Keratinocyte (primary cell): ENCODE data around the gene SLC25A52. TPM values are rescaled to one million over a fixed set of nuclear protein-coding genes. Genes with fewer than 3 reads are reported as not detected.

Source experiments
- DNase-seq: peaks from one replicate; pipeline ENCODE4 v3.0.0-alpha.2; 2011; ENCODE audit warnings: low read depth, missing footprints, low spot score
- FAIRE-seq: peaks from 2 replicates; lab custom pipeline; 2011; peaks lifted over from hg19 to GRCh38; lab: Jason Lieb, UNC
- H2AFZ ChIP-seq: 2 replicates; pipeline ENCODE4 v1.6.0; 2012; ENCODE audit warnings: low read length, control low read depth, inconsistent platforms; ENCODE audit not compliant: control insufficient read depth
- H3K27ac ChIP-seq: 2 replicates; pipeline ENCODE4 v1.5.1; 2011; ENCODE audit warnings: low read length; ENCODE audit not compliant: control insufficient read depth, insufficient read depth
- H3K27me3 ChIP-seq: 3 replicates; pipeline ENCODE4 v1.6.0; 2011; ENCODE audit warnings: low read length; ENCODE audit not compliant: control insufficient read depth, insufficient read depth; ENCODE audit errors: extremely low read depth
- H3K36me3 ChIP-seq, 2 experiments: 2 replicates in 1 of 2; 3 replicates in 1 of 2; pipeline ENCODE4 v1.5.1; 2011; ENCODE audit warnings: low read length in 2 of 2, mild to moderate bottlenecking in 1 of 2; ENCODE audit not compliant: control insufficient read depth in 2 of 2, insufficient read depth in 2 of 2; ENCODE audit errors: extremely low read depth in 1 of 2
- H3K4me1 ChIP-seq: 3 replicates; pipeline ENCODE4 v1.5.1; 2011; ENCODE audit warnings: low read length; ENCODE audit not compliant: control insufficient read depth, insufficient read depth; ENCODE audit errors: extremely low read depth
- H3K4me2 ChIP-seq: 3 replicates; pipeline ENCODE4 v1.6.0; 2011; ENCODE audit warnings: low read depth, low read length; ENCODE audit not compliant: control insufficient read depth, insufficient read depth; ENCODE audit errors: extremely low read depth
- H3K4me3 ChIP-seq, 3 experiments: fragments of 200-600 bp in 1 of 3; sonication (generic) in 1 of 3; 2 replicates in 2 of 3; 3 replicates in 1 of 3; pipeline ENCODE4 v1.5.1; 2011 to 2016; ENCODE audit warnings: low read length in 3 of 3, mild to moderate bottlenecking in 3 of 3, control low read depth in 2 of 3, inconsistent platforms in 1 of 3, low read depth in 1 of 3, mixed read lengths in 1 of 3, mixed run types in 1 of 3, moderate library complexity in 1 of 3; ENCODE audit not compliant: control insufficient read depth in 2 of 3, insufficient read depth in 2 of 3; ENCODE audit errors: extremely low read depth in 1 of 3
- H3K79me2 ChIP-seq: 2 replicates; pipeline ENCODE4 v1.6.0; 2012; ENCODE audit warnings: low read length; ENCODE audit not compliant: control insufficient read depth, insufficient read depth
- H3K9ac ChIP-seq: 3 replicates; pipeline ENCODE4 v1.6.0; 2011; ENCODE audit warnings: low read length; ENCODE audit not compliant: control insufficient read depth, insufficient read depth; ENCODE audit errors: extremely low read depth
- H3K9me1 ChIP-seq: 3 replicates; pipeline ENCODE4 v1.6.0; 2011; ENCODE audit warnings: low read length; ENCODE audit not compliant: control insufficient read depth, insufficient read depth; ENCODE audit errors: extremely low read depth
- H3K9me3 ChIP-seq: 2 replicates; pipeline ENCODE4 v1.5.1; 2012; ENCODE audit warnings: low read depth, low read length; ENCODE audit not compliant: control insufficient read depth
- H4K20me1 ChIP-seq: 3 replicates; pipeline ENCODE4 v1.6.0; 2011; ENCODE audit warnings: low read length; ENCODE audit not compliant: control insufficient read depth, insufficient read depth; ENCODE audit errors: extremely low read depth
- CTCF ChIP-seq, 3 experiments: IDR thresholded peaks in 1 of 3; conservative IDR thresholded peaks in 1 of 3; optimal IDR thresholded peaks in 1 of 3; 2 replicates in 2 of 3; 3 replicates in 1 of 3; pipeline versions ENCODE3 to v1.5.1; 2011; ENCODE audit warnings: low read length in 3 of 3, mild to moderate bottlenecking in 3 of 3, moderate library complexity in 2 of 3, control low read depth in 1 of 3, inconsistent platforms in 1 of 3; ENCODE audit not compliant: insufficient read depth in 2 of 3; ENCODE audit errors: extremely low read depth in 1 of 3
- EZH2 ChIP-seq: IDR thresholded peaks from one replicate; pipeline ENCODE4 v1.6.1; 2012; ENCODE audit warnings: inconsistent platforms, mild to moderate bottlenecking, low read length, moderate library complexity
- dilution Hi-C: fragments of 300-500 bp; cut with MboI; formaldehyde crosslinking; loops from one replicate; pipeline ENCODE4 v1.7.0; 2020; ENCODE audit warnings: low sequenced_read_pairs; ENCODE audit not compliant: extremely low pct_ligation_motif_present
- polyA plus RNA-seq, 5 experiments: library from polyadenylated mRNA; depleted of rRNA in 3 of 5; stranded (reverse) in 3 of 5; stranded (forward) in 1 of 5; unstranded in 1 of 5; fragments of >200 nt; gene quantifications; 1 replicate in 1 of 5; 2 replicates in 3 of 5; 3 replicates in 1 of 5; pipeline versions ENCODE4 v1.2.1 to v1.2.3, GENCODE V29; 2011 to 2012; ENCODE audit warnings: missing spikeins in 2 of 5, low read depth in 1 of 5, low replicate concordance in 1 of 5

Gene SLC25A52
- polyA plus RNA-seq, 1 donor (not counting 4 experiments of a cell fraction or from before 2014, with no cell fraction given) = not detected

- Histone ChIP-seq H3K9me3 (no peaks in the 10 kb centered on the region), H3K79me2 (no peaks in the 10 kb centered on the region), H3K27me3 (no peaks in the 10 kb centered on the region), H3K9ac (no peak overlapping the region), H3K4me2 (no peak overlapping the region), H3K4me1 (no peaks in the 10 kb centered on the region), H2AFZ (no peak overlapping the region), H3K4me3 (no peak overlapping the region), H3K9me1 (no peaks in the 10 kb centered on the region), H3K27ac (no peak overlapping the region), H4K20me1 (no peaks in the 10 kb centered on the region), H3K36me3 (no peaks in the 10 kb centered on the region)
- DNase-seq (no peak), FAIRE-seq (no peak)
- dilution Hi-C loops = no loop called here
- TF ChIP-seq EZH2 (no peak), CTCF (optimal IDR thresholded peaks at IDR 0.05 in 1 of 3, IDR thresholded peaks at IDR 0.05 in 1 of 3, conservative IDR thresholded peaks at IDR 0.05 in 1 of 3; ENCODE audit: extremely low read depth in 1 of 3, insufficient read depth in 2 of 3, low read length in 3 of 3) (no peak)
Observed at GRCh38 chr18:31739651-31740050, 21.0 kb downstream of the SLC25A52 start.

GRCh38 chr18:31738460-31739407 lies 21.9 kb downstream of the SLC25A52 start:
- Histone ChIP-seq H2AFZ (no peak overlapping the region), H3K79me2 (no peaks in the 10 kb centered on the region), H3K4me1 (no peaks in the 10 kb centered on the region), H3K9me1 (no peaks in the 10 kb centered on the region), H3K9ac (no peak overlapping the region), H3K9me3 (no peaks in the 10 kb centered on the region), H3K4me2 (no peak overlapping the region), H3K27me3 (no peaks in the 10 kb centered on the region), H3K36me3 (no peaks in the 10 kb centered on the region), H4K20me1 (no peaks in the 10 kb centered on the region), H3K4me3 (no peak overlapping the region), H3K27ac (no peak overlapping the region)
- TF ChIP-seq EZH2 (no peak), CTCF (optimal IDR thresholded peaks at IDR 0.05 in 1 of 3, IDR thresholded peaks at IDR 0.05 in 1 of 3, conservative IDR thresholded peaks at IDR 0.05 in 1 of 3; ENCODE audit: extremely low read depth in 1 of 3, insufficient read depth in 2 of 3, low read length in 3 of 3) (no peak)
- dilution Hi-C loops = no loop called here
- no peak for FAIRE-seq
- no peak for DNase-seq
